Lower lobe of right lung (tissue), 2 donors: ENCODE measurements around the gene LRP8. TPM values are rescaled to one million over a fixed set of nuclear protein-coding genes. Genes with fewer than 3 reads are reported as not detected.

Experiments
- ATAC-seq, 2 donors: fragments of 200-7000 bp; cut with Tn5 transposase; one replicate each; pipeline ENCODE4 v1.9.1; 2020 to 2022; ENCODE audit warnings: mild to moderate bottlenecking in 2 of 2, moderate library complexity in 2 of 2
- DNase-seq: peaks from one replicate; pipeline ENCODE4 v3.0.0-alpha.2; 2020
- H3K27ac ChIP-seq: fragments of 200-600 bp; one replicate; pipeline ENCODE4 v1.8.0; 2022
- H3K27me3 ChIP-seq: fragments of 200-600 bp; one replicate; pipeline ENCODE4 v1.8.0; 2022; ENCODE audit warnings: low read depth
- H3K36me3 ChIP-seq: fragments of 200-600 bp; one replicate; pipeline ENCODE4 v1.8.0; 2022; ENCODE audit warnings: mild to moderate bottlenecking
- H3K4me1 ChIP-seq: fragments of 200-600 bp; one replicate; pipeline ENCODE4 v1.8.0; 2022
- H3K4me3 ChIP-seq: fragments of 200-600 bp; one replicate; pipeline ENCODE4 v1.8.0; 2022; ENCODE audit warnings: mild to moderate bottlenecking
- H3K9me3 ChIP-seq: fragments of 200-600 bp; one replicate; pipeline ENCODE4 v1.8.0; 2022
- intact Hi-C: fragments of 100-400 bp; cut with DNase I; formaldehyde crosslinking; loops from one replicate; pipeline ENCODE4 v1.11.0; 2022
- total RNA-seq: library from RNA; stranded (reverse); fragmentation: NEBNext Ultra II Directional; extraction: Animal tissue kit (Norgen Biotek cat#: 25700); gene quantifications from one replicate; pipeline ENCODE4 v1.2.1, GENCODE V29; 2021
- TF ChIP-seq, protein P1 (sequence below): fragments of 200-600 bp; IDR thresholded peaks from one replicate; pipeline ENCODE4 v1.8.0; 2022; ENCODE audit warnings: antibody characterized with exemption, mild to moderate bottlenecking
- donor health status: DM: no; HTN: yes; CAD: no; lungs with severe emphysema.

LRP8 gene
- total RNA-seq, 1 donor from 2014 or later = 9.2 TPM

DNA sequence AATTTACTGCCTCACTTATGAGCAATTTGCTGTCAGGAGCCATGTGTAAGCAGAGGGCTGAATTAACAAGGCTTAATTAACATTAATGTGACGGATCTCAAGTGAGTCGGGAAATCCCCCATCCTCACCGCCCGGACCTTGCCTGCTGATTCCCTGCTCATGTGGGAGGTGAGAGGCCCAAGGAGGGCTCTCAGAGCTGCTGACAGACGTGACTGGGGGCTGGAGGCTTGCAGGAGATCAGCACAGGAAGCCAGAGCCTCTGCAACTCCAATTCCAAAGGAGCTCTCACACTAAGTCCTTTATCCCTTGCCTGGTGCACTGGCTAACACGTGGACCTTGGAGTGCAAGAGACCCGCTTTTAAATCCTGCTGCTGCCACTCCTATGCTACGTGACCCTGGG lies 19.4 kb downstream of the LRP8 start:
- ATAC-seq (no peak), DNase-seq (no peak)
- Histone ChIP-seq H3K4me3 (no peak overlapping the region), H3K4me1 (no peaks in the 10 kb centered on the region), H3K36me3 (no peaks in the 10 kb centered on the region), H3K27ac (no peak overlapping the region), H3K27me3 (no peaks in the 10 kb centered on the region), H3K9me3 (no peaks in the 10 kb centered on the region)
- TF ChIP-seq, protein P1, sequence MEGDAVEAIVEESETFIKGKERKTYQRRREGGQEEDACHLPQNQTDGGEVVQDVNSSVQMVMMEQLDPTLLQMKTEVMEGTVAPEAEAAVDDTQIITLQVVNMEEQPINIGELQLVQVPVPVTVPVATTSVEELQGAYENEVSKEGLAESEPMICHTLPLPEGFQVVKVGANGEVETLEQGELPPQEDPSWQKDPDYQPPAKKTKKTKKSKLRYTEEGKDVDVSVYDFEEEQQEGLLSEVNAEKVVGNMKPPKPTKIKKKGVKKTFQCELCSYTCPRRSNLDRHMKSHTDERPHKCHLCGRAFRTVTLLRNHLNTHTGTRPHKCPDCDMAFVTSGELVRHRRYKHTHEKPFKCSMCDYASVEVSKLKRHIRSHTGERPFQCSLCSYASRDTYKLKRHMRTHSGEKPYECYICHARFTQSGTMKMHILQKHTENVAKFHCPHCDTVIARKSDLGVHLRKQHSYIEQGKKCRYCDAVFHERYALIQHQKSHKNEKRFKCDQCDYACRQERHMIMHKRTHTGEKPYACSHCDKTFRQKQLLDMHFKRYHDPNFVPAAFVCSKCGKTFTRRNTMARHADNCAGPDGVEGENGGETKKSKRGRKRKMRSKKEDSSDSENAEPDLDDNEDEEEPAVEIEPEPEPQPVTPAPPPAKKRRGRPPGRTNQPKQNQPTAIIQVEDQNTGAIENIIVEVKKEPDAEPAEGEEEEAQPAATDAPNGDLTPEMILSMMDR = no peak
- intact Hi-C loops = no loop called here

DNA sequence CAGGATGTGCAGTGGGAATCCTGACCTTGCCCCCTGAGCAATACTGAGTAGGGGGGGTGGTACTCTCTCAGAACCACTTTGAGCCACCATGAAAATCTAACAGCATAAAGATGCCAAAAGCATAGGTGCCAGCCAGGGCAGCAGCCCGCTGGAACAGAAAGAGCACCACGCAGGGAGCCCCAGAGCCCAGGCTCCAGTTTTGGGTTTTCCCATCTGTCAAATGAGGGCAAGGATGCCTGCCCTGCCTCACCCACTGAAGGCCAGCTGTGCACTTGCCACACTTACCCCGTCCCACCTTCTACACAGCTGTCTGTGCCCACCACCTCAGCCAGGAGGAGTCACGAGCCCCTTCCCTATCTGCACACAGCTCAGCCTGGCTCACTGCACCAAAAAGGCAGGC lies 20.8 kb downstream of the LRP8 start:
- no peak for ATAC-seq
- intact Hi-C loops = no loop called here
- H3K36me3 ChIP-seq = no peaks in the 10 kb centered on the region
- H3K27me3 ChIP-seq = no peaks in the 10 kb centered on the region
- H3K27ac ChIP-seq = no peak overlapping the region
- H3K4me3 ChIP-seq = no peak overlapping the region
- no peaks in the 10 kb centered on the region for H3K9me3 ChIP-seq
- TF ChIP-seq, protein P1 = no peak
- H3K4me1 ChIP-seq = no peaks in the 10 kb centered on the region
- DNase-seq = no peak

DNA sequence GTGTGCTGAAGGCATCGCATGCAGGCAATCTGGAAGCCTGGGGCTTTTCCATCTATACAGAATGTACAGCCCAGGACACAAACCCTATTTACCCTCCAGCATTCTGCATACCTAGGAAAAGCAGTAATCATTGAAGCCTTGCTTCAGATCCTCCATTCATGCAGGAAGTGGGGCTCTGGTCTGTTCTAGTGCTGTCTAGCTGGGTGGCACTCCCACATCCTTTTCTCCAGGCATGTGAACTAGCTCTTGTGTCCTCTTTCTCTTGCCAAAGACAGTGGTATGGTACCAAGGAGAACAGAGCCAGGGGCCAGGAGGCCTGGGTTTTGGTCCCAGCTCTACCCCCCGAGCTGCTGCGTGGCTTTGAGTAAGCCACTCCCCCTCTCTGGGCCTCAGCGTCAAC lies 21.7 kb downstream of the LRP8 start:
- intact Hi-C loops = no loop called here
- Histone ChIP-seq H3K9me3 (no peaks in the 10 kb centered on the region), H3K4me1 (no peaks in the 10 kb centered on the region), H3K27me3 (no peaks in the 10 kb centered on the region), H3K36me3 (no peaks in the 10 kb centered on the region), H3K27ac (peak overlapping the region; percentile 31), H3K4me3 (no peak overlapping the region)
- TF ChIP-seq, protein P1 = no peak
- ATAC-seq (no peak), DNase-seq (no peak)

DNA sequence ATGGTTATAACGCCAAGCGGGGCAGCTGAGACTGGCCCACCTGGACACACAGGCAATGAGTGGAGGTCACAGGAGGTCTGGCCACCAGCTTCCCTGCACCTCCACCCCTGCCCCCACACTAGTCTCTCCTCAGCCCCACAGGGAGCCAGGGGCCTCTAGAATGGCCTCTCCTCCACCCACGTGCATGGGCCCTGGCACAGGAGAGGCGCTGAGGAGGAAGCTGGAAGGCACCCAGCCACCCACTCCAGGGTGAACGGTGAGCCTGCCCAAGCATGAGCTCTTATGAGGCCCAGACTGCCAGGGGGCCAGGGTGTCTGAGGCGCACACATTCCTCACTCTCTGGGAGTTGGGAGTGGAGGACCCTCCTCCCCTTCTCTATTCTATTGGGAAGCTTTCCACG lies 22.2 kb downstream of the LRP8 start:
- TF ChIP-seq, protein P1 = no peak
- DNase-seq = peak; percentile 86
- Histone ChIP-seq H3K4me1 (no peaks in the 10 kb centered on the region), H3K27ac (peak overlapping the region; percentile 31), H3K27me3 (no peaks in the 10 kb centered on the region), H3K4me3 (no peak overlapping the region), H3K9me3 (no peaks in the 10 kb centered on the region), H3K36me3 (no peaks in the 10 kb centered on the region)
- ATAC-seq = peak; percentile 80 to 86
- intact Hi-C loops = no loop called here

DNA sequence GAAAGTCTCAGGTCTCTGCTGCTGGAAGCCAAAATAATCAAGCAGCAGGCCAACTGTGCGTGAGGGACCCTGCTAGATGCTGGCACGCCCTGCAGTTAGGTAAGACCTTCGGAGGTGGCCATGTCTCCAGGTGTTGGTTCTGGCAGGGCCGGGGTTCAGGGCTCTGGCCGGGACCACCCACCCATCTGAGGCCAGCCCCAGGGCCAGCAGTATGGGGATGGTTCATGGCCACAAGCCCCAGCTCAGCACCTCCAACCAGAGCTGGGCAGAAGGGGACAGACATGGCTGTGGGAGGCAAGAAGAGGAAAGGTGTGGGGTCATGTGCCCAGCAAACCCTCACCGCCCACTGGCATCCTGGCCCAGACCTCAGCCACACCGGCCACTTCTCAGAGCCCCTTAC lies 23.3 kb downstream of the LRP8 start:
- no peaks in the 10 kb centered on the region for H3K9me3 ChIP-seq
- no peak overlapping the region for H3K27ac ChIP-seq
- H3K36me3 ChIP-seq = no peaks in the 10 kb centered on the region
- DNase-seq (no peak), ATAC-seq (no peak)
- no peak overlapping the region for H3K4me3 ChIP-seq
- TF ChIP-seq, protein P1 = no peak
- intact Hi-C loops = no loop called here
- H3K4me1 ChIP-seq = no peaks in the 10 kb centered on the region
- no peaks in the 10 kb centered on the region for H3K27me3 ChIP-seq
